NCI-H524 treated with DMSO at 0.1 percent for 48 hours (cell line): ENCODE measurements around the gene GNAT1.

Source experiments
- DNase-seq: peaks from one replicate; lab custom pipeline; 2025; lab: John Stamatoyannopoulos, UW

The GNAT1 gene

DNA sequence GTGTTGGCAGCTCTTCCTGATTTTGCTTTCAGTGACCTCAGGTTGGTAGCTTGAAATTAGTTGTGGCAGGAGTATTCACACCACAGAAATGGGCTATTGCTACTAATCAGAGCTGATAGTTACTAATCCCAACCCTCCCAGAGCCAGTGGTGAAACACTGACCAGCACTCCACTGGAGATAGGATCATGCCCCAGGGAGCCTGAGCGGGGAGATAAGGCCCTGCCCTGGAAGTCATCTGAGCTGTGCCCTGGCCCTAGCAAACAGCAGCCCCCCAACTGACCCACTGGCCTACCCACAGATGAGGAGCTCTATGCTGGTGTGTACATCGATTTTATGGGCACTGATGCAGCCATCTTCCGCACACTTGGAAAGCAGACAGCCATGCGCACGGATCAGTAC lies 9.4 kb upstream of the GNAT1 start:
- no peak for DNase-seq

DNA sequence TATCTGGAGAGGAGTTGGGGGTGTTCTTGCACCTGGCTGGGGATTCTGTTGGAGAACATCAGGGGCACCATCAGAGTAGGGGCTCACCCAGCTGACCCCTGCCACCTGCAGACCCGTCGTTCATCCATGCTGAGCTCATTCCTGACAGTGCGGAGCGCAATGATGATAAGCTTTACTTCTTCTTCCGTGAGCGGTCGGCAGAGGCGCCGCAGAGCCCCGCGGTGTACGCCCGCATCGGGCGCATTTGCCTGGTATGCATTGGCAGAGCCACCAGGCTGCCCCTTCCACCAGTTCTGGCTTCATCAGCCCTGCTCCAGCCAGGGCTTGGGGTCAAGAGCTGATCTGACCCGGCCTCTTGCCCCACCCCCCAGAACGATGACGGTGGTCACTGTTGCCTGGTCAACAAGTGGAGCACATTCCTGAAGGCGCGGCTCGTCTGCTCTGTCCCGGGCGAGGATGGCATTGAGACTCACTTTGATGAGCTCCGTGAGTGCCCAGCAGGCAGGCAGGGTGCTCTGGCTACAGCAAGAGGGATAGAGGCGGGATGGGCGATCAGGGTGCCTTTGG lies 8.8 kb upstream of the GNAT1 start:
- DNase-seq, result no peak

DNA sequence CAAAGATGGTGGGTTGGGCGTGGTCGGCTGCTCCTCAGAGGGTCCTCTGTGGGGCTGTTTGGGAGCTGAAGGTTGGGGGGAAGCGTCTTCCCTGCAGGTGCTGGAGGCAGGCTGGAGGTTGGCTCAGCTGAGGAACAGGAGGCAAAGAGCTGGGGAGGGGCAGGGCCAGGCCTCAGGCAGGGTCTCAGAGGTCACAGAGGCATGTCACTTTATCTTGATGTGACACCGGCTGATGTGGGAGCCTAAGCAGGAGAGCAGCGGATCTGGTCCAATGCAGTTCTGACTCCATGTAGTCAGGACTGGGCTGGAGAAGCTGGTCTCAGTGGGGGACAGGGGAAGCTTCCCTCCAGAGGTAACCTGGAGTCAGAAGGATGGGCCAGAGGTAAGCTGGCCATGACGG lies 7.7 kb upstream of the GNAT1 start:
- DNase-seq, result no peak

DNA sequence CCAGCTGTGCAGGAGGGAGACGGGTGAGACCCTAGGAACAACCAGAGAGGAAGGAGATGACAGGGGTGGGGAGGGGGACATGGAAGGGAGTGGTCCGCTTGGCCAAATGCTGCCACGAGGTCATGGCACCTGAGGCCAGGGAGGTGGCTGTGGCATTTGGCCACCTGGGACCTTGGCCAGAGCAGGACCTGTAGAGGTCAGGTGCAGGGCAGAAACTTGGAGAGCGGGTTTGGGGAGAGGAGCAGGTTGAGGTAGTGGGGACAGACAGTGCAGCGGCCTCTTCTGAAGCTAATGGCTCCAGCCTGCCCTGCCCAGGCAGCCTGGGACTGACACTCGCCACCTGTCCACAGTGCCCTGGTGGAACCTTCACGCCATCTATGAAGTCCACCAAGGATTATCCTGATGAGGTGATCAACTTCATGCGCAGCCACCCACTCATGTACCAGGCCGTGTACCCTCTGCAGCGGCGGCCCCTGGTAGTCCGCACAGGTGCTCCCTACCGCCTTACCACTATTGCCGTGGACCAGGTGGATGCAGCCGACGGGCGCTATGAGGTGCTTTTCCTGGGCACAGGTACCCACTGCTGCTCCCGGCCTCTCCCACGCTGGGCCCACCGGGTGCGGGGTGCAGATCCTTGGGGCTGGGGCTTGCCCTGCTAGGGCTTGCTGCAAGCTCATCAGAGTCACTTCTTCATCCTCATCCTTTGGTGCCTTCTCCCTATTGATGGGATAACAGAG lies 7.0 kb upstream of the GNAT1 start:
- no peak for DNase-seq

DNA sequence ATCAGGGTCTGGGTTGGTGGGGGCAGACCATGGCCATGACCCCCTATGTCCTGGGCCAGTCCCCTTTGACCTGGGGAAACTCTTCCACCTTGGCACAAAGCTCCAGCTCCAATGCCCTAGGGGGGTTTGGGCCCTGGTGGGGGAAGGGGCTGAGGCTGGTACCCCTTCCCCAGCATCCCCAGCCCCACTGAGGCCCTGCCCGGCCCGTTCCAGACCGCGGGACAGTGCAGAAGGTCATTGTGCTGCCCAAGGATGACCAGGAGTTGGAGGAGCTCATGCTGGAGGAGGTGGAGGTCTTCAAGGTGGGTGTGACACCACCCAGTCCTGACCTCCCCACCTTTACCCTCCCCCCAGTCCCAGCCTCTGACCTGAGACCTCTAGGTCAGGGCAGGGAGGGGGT lies 6.2 kb upstream of the GNAT1 start:
- no peak for DNase-seq

DNA sequence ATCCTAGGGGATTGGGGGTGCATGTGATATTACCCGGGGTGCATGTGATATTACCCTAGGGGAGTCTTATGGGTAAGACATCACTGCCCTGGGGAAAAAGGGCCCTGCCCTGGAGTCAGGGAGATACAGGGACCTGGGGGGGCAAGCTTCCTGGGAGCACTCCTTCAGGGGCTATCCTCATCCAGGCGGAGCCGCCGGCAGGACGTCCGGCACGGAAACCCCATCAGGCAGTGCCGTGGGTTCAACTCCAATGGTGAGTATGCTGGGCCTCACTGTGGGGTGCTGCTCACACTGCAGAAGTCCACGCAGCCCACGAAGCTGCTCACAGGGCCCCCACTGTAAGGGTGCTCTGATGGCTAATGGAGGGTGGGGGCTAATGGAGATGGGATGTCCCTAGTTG lies 5.3 kb upstream of the GNAT1 start:
- no peak for DNase-seq

DNA sequence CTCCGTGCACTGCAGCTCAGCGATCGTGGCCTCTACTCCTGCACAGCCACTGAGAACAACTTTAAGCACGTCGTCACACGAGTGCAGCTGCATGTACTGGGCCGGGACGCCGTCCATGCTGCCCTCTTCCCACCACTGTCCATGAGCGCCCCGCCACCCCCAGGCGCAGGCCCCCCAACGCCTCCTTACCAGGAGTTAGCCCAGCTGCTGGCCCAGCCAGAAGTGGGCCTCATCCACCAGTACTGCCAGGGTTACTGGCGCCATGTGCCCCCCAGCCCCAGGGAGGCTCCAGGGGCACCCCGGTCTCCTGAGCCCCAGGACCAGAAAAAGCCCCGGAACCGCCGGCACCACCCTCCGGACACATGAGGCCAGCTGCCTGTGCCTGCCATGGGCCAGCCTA lies 3.7 kb upstream of the GNAT1 start:
- no peak for DNase-seq

DNA sequence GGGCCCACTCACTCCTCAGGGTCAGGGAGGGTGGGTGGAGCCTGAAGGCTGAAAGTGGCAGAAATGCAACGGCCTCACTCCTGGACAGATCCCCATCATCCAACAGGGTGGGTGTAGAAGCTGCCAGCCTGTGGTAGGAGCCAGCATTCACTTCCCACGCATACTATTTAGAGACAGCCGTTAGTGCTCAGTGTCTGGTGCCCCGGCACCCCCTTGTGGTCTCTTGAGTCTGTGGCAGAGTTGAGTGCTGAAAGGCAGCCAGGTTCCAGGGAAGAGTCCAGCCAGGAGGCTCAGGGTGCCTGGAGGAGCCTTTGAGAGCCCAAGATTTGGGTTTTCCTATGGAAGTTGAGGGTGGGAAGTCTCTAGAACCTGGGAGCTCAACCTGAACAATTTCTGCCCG lies 2.1 kb upstream of the GNAT1 start:
- DNase-seq, result no peak

DNA sequence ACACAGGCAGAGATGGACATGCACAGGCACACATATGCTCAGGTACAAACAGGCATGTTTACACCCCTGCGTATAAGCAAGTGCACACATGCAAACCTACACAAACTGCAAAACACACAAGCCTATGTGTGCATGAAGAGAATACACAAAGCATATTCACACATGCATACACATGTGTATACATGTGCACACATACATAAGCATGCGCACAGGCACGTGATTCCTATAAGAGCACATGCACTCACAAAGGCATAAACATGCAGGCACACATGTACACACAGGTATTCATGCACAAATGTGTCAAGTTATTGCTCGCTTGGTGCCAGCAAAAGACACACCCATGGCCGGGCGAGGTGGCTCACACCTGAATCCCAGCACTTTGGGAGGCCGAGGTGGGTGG lies 1.4 kb upstream of the GNAT1 start:
- no peak for DNase-seq

DNA sequence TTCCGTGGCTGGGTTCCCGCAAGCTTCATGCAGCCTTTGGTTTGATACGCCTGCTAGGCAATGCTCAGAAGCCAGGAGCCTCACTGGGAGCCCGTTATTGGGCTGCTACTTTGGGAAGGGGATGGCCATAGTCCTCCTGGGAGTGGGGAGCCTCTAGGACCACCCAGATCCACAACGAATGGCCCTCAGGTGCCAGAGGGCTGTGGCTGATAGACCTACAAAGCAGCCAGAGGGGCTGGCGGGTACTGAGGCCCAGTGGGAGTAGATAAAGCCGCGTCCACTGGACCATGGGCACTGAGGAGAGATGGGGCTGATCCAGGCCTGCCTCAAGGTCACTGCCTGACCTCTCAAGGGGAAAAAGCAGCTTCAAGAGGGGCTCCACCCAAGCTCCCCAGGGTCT lies 714 bp downstream of the GNAT1 start:
- no peak for DNase-seq

DNA sequence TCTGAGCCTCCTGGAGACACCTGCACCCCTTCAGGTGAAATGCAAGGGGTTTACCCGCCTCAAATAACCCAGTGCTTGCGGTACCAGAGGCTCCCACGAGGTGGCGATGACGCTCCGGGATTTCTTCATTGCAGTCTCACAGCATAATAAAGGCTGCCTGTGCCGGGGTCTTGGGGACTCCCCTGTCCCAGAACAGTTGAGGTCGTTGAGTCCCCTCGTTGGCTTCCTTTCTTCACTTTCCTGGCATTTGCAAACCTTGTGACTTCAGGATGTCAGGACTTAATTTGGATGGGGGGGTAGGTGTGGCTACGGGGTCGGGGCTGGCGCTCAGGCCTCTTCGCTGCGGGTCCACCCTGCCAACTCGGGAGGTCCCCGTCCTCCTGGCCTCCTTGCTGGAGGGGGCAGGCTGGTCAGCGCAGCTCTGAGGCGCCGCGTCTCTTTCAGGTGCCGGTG lies 1.3 kb downstream of the GNAT1 start:
- DNase-seq, result no peak

DNA sequence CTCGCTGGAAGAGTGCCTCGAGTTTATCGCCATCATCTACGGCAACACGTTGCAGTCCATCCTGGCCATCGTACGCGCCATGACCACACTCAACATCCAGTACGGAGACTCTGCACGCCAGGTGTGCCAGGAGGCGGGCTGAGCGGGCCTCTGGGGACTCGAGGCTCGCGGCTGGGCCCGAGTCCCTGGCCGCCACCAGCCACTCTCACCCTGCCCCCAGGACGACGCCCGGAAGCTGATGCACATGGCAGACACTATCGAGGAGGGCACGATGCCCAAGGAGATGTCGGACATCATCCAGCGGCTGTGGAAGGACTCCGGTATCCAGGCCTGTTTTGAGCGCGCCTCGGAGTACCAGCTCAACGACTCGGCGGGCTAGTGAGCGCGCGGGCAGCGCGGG lies 1.9 kb downstream of the GNAT1 start:
- no peak for DNase-seq

DNA sequence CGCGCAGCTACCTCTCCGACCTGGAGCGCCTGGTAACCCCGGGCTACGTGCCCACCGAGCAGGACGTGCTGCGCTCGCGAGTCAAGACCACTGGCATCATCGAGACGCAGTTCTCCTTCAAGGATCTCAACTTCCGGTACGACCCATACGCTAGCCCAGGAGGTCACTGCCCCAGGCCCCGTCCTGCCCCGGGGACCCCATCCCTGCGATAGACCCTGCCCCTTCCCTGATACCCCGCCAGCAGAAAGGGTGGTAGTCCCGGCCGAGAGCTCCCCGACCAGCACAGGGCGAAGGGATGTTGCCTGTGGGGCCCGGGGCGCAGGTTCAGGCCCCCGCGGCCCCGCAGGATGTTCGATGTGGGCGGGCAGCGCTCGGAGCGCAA lies 2.3 kb downstream of the GNAT1 start:
- no peak for DNase-seq

DNA sequence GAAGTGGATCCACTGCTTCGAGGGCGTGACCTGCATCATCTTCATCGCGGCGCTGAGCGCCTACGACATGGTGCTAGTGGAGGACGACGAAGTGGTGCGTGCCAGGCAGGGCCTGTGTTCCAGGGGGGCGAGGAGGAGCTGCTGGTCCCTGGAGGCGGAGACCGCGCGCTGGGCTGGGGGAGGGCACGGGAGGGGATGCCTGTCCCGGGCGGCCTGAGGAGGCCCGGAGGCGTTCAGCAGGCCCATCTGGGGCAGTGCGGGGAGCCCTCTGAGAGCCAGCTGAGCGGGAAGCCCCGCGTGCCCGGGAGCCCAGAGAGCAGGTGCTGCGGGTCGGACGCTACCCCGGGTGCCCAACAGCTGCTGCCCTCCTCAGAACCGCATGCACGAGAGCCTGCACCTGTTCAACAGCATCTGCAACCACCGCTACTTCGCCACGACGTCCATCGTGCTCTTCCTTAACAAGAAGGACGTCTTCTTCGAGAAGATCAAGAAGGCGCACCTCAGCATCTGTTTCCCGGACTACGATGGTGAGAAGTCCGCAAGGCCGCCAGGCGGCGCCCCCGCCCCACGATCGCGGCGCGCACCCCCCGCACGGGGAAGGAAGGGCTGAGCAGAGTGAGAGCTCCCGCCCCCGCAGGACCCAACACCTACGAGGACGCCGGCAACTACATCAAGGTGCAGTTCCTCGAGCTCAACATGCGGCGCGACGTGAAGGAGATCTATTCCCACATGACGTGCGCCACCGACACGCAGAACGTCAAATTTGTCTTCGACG lies 2.9 kb downstream of the GNAT1 start:
- DNase-seq, result no peak

DNA sequence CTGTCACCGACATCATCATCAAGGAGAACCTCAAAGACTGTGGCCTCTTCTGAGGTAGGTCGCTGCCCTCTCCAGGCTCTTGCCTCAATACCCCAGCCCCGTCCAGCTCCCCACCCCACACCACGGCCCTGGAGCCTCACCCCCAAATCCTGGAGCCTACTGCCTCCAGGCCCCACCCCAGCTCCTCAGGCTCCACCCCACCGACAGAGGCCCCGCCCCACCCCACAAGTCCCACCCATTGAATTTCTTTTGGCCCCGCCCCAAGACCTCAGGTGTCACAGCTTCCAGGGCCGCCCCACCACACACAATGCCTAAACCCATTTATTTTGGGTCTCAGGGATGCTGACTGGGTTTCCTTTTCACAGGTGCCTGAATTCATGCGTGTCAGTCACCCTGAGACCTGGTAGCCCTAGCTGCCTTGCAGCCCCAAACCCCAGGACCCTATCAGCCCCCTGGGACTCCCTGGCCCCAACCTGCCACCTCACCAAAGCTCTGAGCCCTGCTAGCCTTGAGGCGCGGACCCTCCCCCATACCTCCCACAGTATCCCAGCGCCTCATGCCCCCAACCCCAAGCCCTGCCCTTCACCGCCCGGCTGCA lies 3.6 kb downstream of the GNAT1 start:
- DNase-seq, result no peak

DNA sequence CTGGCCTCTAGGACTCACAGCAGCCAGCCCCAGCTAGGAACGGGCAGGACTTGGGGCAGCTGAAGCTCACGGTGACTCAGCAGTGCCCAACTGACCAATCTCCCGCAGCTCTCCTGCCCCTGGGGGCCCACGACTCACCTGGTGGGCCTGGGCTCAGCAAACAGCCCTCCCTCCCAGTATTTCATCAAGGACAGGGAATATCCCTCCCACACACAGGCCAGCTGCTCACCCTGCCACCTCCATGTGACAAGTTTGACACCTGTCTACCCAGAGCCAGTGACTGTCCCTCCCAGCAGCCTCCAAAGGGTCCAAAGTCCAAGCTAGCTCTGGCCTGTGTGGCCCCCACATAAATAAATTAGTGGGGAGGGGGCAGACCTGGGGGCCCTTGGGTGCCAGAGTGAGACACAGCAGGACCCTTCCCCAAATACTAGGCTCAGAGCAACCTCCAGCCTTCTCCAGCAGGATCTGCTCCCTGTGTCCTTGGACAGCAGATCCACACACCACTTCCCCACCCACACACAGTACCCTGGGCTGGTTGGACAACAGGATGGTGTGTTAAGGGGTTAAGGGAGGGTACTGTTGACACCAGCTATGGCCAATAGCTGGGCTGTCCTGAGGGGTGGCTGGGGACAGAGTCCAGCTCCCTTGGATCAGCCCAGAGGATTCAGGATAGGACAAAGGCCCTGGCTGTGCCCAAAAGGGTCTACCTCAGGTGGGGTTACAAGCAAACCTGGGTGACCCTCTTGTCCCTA lies 4.3 kb downstream of the GNAT1 start:
- DNase-seq, result no peak

DNA sequence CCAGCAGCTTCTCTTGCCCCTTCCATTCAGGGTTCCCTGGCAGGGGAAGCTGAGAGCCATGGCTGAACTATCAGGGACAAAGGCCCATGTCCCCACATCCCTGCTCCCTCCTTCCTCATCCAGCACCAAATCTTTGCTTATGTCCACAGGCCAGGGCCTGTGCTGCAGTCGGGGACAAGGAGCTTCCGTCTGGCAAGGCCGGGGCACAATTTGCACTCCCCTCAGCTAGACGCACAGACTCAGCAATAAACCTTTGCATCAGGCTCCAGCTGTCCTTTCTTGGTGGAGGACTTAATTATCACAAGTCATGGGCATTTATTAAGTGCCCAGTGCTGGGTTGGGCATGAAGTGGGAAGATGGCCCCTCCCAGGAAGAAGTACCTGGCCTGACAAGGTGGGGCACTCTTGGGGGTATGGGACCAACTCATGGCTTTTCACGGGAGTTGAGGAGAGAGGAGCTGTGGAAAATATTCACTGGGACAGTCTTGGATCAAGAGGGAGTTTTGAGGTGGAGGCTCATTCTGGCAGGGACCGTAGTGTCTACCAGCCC lies 4.9 kb downstream of the GNAT1 start:
- DNase-seq, result no peak

DNA sequence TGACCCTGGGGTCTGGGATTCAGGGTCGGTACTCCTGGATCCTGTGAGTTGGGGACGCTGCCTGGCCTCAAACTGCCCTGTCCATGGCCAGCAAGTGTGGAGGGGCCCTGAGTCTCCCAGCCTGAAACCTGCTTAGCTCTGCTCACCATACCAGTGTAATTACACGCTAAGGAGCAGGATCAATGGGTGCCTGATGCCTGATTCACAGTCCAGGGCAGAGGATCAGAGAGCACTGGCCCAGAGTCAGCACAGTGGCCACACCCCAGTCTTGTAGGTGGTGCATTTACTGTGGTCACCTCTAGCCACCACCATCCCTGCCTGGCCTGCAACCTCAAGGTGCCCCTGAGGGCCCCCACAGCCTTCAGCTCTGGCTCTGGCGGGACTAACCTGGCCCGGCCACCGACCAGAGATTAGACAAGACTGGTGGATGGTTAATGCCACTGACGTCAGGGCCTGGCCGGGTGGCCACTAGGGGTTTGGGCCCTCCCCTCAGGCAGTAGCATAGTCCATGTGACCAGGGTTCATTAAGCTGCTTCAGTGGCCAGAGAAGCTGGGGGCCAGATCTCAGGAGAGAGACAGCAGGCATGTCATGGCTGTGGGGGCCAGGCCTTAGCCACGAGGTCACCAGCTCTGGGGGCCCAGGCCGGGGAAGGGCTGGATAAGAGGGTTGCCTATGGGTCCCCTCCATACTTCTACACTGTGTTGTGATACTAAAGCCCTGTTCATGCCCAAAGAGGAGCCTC lies 10.3 kb downstream of the GNAT1 start:
- DNase-seq, result no peak

DNA sequence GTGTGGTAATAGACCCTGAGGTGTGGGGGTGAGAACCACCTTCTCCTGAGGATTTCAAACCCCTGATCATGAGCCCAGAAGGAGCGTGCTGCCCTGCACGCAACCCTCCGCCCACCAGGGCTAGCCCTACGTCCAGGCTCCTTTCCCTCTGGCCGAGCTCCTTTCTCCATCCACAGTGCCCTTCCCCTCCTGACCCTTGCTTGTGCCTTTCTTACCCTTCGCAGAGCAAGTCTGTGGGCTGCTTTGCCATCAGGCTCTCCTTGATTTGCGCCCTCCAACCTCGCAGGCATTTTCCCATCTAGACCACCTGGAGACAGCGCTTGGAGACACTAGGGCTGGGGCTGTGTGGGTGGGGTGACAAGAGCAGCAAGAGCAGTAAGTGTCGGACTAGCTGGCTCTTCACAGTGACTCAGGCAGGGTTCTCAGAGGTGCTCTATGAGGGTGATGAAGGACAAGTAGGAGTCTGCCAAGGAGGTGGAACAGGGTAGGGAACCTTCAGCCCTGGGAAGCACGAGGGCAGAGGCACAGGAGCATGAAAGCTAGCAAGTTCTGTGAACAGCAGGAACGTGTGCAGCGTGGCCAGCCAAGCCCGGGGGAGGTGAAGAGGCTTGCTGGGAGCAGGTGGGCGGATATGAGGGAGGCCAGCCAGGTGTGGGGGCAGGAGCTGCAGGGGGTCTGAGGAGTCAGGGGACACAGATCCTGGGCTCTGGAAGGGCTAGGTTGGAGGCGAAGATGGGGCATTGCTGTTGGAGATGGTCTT lies 11.1 kb downstream of the GNAT1 start:
- DNase-seq, result no peak

DNA sequence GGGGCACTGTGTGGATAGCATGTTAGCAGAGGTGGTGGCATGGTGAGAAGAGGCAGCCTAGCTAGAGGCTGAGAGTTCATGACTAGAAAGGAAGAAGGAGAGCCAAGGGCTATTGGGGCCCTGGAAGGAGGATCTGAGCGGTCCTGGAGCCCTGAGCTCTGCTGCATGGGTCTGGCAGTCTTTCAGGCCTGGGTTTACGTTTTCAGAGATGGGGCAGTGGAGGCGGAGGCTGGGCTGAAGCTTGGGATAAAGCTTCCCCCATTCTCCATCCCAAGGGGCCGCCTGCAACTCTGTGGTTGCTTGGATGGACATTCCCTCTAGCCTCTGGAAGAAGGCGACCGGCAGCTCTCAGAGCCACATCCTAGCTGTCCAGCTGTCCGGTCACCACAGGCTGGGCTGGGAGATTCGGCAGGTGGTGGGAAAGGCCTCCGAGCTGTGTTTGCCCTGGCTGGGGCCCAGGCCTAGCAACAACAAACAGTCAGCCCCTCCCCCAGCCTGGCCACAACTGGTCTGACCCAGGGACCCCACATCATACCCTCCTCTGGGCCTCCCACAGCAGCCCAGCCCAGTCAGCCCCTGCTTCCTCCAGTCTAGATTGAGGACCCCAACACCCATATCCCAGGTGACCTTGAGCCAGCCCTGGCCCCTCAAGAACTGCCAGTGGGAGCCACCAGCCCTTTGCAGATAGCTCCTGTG lies 11.9 kb downstream of the GNAT1 start:
- DNase-seq, result no peak
